Uterus (tissue), 2 donors: ENCODE measurements around the gene MASP2.

ENCODE experiments used
- POLR2A ChIP-seq, 2 donors: fragments of 450-650 bp; IDR thresholded peaks; one replicate each; pipeline ENCODE4 v1.6.1; 2016; ENCODE audit warnings: antibody characterized with exemption in 2 of 2, mild to moderate bottlenecking in 1 of 2, moderate library complexity in 1 of 2
- TF ChIP-seq, protein P1 (sequence below), 4 experiments: fragments of 200-600 bp in 2 of 4; fragments of 450-650 bp in 2 of 4; sonication (generic) in 2 of 4; IDR thresholded peaks; one replicate each; pipeline ENCODE4 v1.5.1; 2016 to 2019; ENCODE audit warnings: antibody characterized with exemption in 4 of 4, mild to moderate bottlenecking in 2 of 4, moderate library complexity in 1 of 4

DNA sequence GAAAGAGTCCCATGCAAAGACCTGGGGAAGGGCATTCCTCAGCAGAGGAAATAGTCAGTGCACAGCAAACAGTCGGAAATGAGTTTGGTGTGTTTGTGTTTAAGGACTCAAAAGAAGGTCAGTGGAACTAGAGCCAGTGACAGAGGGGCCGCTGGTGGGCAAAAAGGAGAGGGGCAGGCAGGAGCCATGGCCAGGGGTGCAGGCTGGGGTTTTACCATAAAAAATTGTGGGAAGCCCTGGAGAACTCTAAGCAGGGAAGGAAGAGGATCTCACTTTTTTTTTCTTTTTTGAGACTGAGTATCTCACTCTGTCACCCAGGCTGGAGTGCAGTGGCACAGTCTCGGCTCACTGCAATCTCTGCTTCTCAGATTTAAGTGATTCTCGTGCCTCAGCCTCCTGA lies 68.3 kb downstream of the MASP2 start:
- TF ChIP-seq, protein P1, sequence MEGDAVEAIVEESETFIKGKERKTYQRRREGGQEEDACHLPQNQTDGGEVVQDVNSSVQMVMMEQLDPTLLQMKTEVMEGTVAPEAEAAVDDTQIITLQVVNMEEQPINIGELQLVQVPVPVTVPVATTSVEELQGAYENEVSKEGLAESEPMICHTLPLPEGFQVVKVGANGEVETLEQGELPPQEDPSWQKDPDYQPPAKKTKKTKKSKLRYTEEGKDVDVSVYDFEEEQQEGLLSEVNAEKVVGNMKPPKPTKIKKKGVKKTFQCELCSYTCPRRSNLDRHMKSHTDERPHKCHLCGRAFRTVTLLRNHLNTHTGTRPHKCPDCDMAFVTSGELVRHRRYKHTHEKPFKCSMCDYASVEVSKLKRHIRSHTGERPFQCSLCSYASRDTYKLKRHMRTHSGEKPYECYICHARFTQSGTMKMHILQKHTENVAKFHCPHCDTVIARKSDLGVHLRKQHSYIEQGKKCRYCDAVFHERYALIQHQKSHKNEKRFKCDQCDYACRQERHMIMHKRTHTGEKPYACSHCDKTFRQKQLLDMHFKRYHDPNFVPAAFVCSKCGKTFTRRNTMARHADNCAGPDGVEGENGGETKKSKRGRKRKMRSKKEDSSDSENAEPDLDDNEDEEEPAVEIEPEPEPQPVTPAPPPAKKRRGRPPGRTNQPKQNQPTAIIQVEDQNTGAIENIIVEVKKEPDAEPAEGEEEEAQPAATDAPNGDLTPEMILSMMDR (IDR thresholded peaks at IDR 0.05), result no peak
- TF ChIP-seq POLR2A (IDR thresholded peaks at IDR 0.05), result no peak
